NCI-H510A treated with DMSO at 0.1 percent for 48 hours (cell line): Measurements from ENCODE around the gene P2RY12.
"Not testable (repeated sequence)": the region's sequence is repeated elsewhere in the genome, so short reads cannot be mapped to it uniquely, and the experiment has no call there.

Source experiments
- DNase-seq: peaks from one replicate; lab custom pipeline; 2025; lab: John Stamatoyannopoulos, UW

The P2RY12 gene

GRCh38 chr3:151393146-151393830, 8.7 kb upstream of the P2RY12 start:
- no peak for DNase-seq

- DNase-seq = not testable (repeated sequence)
Observed at GRCh38 chr3:151392191-151392590, 7.6 kb upstream of the P2RY12 start.

GRCh38 chr3:151391720-151392119, 7.2 kb upstream of the P2RY12 start:
- DNase-seq = no peak

- no peak for DNase-seq
Observed at GRCh38 chr3:151387842-151388241, 3.3 kb upstream of the P2RY12 start.

- no peak for DNase-seq
Observed at GRCh38 chr3:151387432-151387831, 2.9 kb upstream of the P2RY12 start.

GRCh38 chr3:151386056-151386455, 1.5 kb upstream of the P2RY12 start:
- no peak for DNase-seq

GRCh38 chr3:151383956-151384355, 597 bp downstream of the P2RY12 start:
- DNase-seq = no peak

GRCh38 chr3:151383111-151383510, 1.4 kb downstream of the P2RY12 start:
- DNase-seq = no peak

- no peak for DNase-seq
Observed at GRCh38 chr3:151382671-151383070, 1.9 kb downstream of the P2RY12 start.

- no peak for DNase-seq
Observed at GRCh38 chr3:151379083-151379734, 5.3 kb downstream of the P2RY12 start.

GRCh38 chr3:151377768-151378385, 6.7 kb downstream of the P2RY12 start:
- no peak for DNase-seq

GRCh38 chr3:151372063-151372820, 12.3 kb downstream of the P2RY12 start:
- DNase-seq = no peak

- no peak for DNase-seq
Observed at GRCh38 chr3:151371526-151371925, 13.0 kb downstream of the P2RY12 start.

GRCh38 chr3:151367448-151367847, 17.1 kb downstream of the P2RY12 start:
- no peak for DNase-seq

GRCh38 chr3:151366993-151367392, 17.6 kb downstream of the P2RY12 start:
- DNase-seq = no peak

- no peak for DNase-seq
Observed at GRCh38 chr3:151362751-151363174, 21.8 kb downstream of the P2RY12 start.

GRCh38 chr3:151357463-151357850, 27.1 kb downstream of the P2RY12 start:
- no peak for DNase-seq

- no peak for DNase-seq
Observed at GRCh38 chr3:151356794-151357462, 27.6 kb downstream of the P2RY12 start.

- DNase-seq = no peak
Observed at GRCh38 chr3:151351648-151352047, 32.9 kb downstream of the P2RY12 start.

- DNase-seq = no peak
Observed at GRCh38 chr3:151351219-151351618, 33.3 kb downstream of the P2RY12 start.

GRCh38 chr3:151350656-151351055, 33.9 kb downstream of the P2RY12 start:
- DNase-seq = no peak

- no peak for DNase-seq
Observed at GRCh38 chr3:151347432-151347831, 37.1 kb downstream of the P2RY12 start.
